ENCODE results near the gene TBX15.

The TBX15 gene

DNA sequence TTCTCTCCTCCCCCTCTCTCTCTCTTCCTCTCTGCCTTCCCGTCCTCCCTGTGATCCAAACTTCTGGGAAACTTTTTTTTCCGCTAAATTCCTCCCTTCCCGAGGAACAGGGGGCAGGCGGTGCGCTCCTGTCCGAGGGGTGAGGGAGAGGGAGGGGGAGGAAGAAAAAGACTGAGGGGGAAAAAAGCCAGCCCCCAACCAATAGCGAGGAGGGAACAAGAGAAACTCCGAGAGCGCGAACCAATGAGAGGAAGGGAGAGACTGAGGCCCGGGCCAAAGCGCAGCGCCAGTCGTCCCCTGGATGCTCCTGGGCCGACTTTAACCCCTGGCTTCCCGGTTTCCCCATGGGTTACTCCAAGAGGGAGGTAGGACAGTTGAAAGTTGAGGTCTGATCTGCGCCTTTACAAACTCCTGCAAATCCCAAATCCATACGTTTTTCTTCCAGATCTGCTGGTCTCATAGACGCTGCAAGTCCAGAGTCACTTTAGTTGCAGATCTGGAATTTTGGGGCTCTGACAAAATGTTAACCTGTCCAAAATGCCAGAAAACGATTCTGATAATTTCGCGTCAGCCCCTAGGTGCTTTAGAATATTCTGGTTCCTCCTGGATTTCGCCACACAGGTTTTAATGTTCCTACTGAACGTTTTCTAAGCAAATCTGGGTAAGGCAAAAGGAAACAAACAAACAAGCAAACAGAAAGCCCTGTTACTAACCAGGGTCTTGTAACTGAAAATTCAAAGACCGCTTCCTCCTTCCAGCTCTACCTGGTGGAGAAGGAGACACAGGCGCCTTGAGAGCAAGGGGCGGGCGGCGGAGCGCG lies at the start of gene TBX15:
Gene TBX15, minus strand, starts transcription at position 158 of the 820 bp plus-strand sequence. CDS start 548 bp downstream, outside the sequence.
- DNase-seq (ENCODE audit: low read depth in 2 of 2), result no peak

- no peak for DNase-seq (ENCODE audit: low read depth in 2 of 2)
These were observed 46.2 kb upstream of the TBX15 start for GRCh38 chr1:119034359-119034758.

DNA sequence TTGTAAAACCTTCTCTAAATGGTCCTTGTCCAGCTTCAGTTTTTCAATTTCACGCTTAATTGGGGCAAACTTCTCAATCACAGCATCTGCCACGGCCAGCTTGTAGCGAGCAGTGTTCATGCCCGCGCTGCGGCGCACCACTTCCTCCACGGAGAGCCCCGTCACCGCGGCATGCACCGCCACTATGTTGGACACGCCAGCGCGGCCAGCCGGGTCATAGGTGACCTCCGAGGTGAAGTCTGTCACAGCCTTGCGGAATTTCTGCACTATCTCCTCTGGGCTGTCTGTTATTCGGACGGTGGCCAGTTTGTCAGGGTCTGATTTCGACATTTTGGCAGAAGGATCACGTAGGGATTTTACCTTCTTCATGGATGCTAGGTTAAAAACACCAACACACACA lies 44.8 kb upstream of the TBX15 start:
- DNase-seq (ENCODE audit: low read depth in 2 of 2), result no peak

GRCh38 chr1:119027759-119028158 lies 39.6 kb upstream of the TBX15 start:
- DNase-seq (ENCODE audit: low read depth in 2 of 2), result no peak

- no peak for DNase-seq (ENCODE audit: low read depth in 2 of 2)
These were observed 38.8 kb upstream of the TBX15 start for GRCh38 chr1:119026956-119027355.

GRCh38 chr1:119015547-119015946 lies 27.4 kb upstream of the TBX15 start:
- no peak for DNase-seq (ENCODE audit: low read depth in 2 of 2)

DNA sequence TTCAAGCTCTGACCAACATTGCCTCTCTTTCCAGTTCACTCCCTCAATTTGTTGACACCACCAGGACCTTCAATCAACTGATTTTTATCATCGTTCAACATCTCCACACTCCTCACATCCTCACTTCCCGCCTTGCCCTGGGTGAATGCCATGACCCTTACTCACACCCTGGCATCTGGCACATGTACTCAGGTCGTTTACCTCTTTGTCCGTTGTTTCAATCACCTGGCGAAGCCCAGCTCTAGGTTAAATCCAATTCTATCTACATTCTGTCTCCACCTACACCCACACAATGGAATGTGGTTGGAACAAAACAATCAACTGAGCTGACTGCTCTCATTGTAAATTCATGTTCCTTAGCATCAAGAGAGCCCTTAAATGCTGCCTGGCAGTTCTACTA lies 24.2 kb upstream of the TBX15 start:
- no peak for DNase-seq (ENCODE audit: low read depth in 2 of 2)

DNA sequence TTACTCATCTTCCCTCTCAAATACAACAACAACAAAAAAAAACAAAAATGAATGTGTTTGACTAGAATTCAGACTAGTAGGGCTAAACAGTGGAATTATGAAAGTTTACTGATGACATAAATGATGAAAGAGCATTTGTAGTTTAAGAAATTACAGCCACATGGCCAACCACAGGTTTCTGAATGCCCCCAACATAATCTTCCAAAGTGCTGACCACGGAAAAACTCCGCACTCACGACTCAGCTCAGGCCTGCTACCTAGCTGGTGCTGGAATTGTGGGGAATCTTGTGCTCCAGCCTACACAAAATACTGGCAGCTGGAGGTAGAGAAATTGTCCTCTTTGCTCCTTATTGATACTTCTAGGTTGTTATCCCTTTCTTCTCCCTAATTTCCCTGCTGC lies 23.6 kb upstream of the TBX15 start:
- no peak for DNase-seq (ENCODE audit: low read depth in 2 of 2)

- DNase-seq (ENCODE audit: low read depth in 2 of 2), result no peak
These were observed 23.0 kb upstream of the TBX15 start for GRCh38 chr1:119011116-119011515.

- no peak for DNase-seq (ENCODE audit: low read depth in 2 of 2)
These were observed 22.1 kb upstream of the TBX15 start for GRCh38 chr1:119010201-119010600.

GRCh38 chr1:119009312-119009655 lies 21.1 kb upstream of the TBX15 start:
- no peak for DNase-seq (ENCODE audit: low read depth in 2 of 2)

GRCh38 chr1:119008483-119009311 lies 20.6 kb upstream of the TBX15 start:
- no peak for DNase-seq (ENCODE audit: low read depth in 2 of 2)

DNA sequence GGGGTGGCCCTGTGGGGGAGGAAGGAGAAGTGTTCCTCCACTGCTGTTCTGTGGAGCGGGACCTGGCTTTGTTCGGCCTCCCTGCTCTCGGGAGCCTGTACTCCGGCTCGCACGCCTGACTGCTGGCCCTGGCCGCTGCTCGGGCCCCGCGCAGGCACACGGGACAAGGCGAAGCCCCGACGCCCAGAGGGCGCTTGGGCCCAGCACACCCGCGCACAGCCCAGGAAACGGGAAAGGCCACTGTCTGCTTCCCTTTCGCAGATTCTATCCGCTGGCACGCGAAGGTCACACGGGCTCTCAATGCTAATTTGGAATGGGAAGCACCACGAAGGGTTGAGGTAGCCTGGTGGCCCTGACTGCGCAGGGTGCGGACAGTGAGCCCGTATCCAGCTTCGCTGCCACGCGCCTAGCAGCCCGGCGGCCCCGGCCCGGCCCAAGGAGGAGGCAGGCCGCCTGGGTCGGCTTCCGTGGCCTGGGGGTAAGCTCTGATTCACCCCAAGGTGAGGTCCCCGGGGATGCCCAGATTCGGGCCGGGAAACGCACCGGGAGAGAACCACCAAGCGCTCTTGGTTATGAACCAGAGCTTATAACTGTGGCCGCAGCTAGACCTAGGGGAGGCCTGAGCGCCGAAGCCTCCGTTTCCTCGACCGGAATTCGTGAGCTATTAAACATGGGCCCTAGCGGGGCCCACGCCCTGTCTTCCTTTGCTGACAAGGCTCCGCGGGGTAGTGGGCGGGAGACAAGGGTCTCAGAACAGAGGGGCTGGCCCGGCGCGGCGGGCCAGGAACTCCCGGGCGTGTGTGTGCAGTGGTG lies 19.7 kb upstream of the TBX15 start:
- no peak for DNase-seq (ENCODE audit: low read depth in 2 of 2)

- no peak for DNase-seq (ENCODE audit: low read depth in 2 of 2)
These were observed 19.2 kb upstream of the TBX15 start for GRCh38 chr1:119007339-119007669.

GRCh38 chr1:119006406-119007279 lies 18.5 kb upstream of the TBX15 start:
- DNase-seq (ENCODE audit: low read depth in 2 of 2), result no peak

DNA sequence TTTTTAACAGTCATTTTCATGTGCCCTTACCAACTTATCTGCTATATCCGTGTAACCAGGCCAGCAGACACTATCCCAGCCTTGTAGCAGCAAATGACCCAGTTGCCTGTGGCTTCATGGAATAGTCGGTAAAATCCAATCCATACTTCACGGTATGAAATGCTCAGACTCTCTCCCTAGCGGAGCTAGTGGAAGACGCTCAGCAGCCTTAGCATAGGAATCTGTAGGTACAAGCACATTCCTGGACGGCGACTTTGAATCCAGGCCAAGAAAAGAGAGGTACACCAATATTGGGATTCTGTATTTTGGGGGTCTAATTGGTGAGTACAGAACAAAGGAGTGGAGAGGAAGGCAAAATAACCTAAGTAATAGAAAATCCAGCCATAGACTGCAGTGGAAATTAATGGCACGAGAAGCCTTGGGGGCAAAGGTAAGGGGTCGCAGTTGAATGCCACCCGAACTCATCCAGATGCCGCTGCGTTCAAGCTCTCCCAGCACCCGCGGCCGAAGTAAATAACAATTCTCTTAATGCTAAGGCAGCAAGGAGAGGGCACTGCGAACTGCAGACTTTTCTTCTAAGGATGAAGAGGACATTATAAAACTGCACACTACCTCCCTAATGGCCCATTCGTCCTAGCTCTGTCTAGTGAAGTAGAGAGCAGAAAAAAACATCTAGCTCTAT lies 17.7 kb upstream of the TBX15 start:
- no peak for DNase-seq (ENCODE audit: low read depth in 2 of 2)

GRCh38 chr1:119004781-119005180 lies 16.6 kb upstream of the TBX15 start:
- DNase-seq (ENCODE audit: low read depth in 2 of 2), result no peak

GRCh38 chr1:119004129-119004527 lies 16.0 kb upstream of the TBX15 start:
- no peak for DNase-seq (ENCODE audit: low read depth in 2 of 2)

DNA sequence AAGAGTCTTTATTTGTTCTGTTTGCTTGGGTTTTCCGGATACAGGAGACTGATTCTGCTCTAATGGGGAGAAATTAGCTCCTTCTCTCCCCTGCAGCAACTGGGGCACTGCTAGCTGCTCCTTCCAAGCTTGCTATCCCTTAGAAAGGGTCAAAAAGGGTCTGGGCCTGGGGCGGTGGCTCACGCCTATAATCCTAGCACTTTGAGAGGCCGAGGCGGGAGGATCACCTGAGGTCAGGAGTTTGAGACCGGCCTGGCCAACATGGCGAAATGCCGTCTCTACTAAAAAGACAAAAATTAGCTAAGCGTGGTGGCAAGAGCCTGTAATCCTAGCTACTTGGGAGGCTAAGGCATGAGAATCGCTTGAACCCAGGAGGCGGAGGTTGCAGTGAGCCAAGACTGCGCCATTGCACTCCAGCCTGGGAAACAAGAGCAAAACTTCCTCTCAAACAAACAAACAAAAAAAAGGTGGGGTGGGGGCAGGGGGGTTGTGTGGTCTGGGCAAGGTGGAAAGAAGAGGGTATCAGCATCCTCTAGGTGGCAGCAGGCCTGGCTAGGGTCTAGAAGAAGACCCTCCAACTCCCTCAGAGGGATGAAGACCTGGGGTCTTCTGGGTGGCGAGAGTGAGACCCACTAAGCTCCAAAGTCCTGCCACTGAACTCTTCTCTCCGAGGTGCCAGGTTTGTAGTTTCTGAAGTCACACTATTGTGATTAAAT lies 15.4 kb upstream of the TBX15 start:
- no peak for DNase-seq (ENCODE audit: low read depth in 2 of 2)

- DNase-seq (ENCODE audit: low read depth in 2 of 2), result no peak
These were observed 14.0 kb upstream of the TBX15 start for GRCh38 chr1:119002028-119002686.
